ENCODE results near the gene BOLL.
A peak's percentile ranks its signal among the peaks of the same experiment; 100 is the strongest.

BOLL gene

DNA sequence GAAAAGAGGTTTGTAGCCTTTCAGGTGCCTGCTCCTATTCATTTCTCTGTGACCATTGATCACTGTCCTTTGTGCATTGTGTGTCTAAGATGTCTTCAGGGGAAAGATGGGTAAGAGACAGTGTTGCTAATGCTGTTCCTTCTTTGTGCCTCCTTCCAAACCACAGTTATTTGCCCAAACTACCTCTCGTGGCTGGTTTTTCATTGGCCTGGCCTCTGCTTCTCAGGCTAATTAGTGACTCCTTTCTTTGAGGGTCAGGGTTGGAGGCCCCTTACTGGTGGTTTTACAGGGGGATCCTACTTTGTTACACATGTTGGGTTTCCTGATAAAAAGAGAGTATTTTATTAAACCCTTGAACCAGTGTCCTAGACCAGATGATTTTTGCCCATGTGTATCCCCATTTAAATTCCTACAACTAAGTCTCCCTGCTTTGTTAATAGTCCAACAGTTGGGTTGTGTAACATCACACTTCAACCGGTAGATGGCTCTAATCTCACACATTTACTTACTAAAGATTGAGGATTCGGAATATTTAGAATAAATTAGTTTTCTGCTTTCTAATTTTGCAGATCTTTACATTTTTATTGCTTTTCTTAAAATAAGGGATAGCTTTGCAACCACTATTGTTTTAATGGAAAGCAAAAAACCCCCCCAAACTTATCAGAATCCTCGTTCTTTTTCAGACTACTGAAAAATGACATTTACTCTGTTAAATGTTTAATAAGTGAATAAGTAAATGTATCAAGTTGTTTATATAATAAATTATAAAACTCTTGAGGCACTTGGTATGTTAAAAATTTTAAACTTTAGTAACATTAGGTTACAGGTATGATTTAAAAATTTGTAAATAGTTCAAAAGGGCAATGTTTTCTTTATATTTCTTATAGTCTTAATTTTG, 77.6 kb downstream of the BOLL start:
- TF ChIP-seq, protein P1, sequence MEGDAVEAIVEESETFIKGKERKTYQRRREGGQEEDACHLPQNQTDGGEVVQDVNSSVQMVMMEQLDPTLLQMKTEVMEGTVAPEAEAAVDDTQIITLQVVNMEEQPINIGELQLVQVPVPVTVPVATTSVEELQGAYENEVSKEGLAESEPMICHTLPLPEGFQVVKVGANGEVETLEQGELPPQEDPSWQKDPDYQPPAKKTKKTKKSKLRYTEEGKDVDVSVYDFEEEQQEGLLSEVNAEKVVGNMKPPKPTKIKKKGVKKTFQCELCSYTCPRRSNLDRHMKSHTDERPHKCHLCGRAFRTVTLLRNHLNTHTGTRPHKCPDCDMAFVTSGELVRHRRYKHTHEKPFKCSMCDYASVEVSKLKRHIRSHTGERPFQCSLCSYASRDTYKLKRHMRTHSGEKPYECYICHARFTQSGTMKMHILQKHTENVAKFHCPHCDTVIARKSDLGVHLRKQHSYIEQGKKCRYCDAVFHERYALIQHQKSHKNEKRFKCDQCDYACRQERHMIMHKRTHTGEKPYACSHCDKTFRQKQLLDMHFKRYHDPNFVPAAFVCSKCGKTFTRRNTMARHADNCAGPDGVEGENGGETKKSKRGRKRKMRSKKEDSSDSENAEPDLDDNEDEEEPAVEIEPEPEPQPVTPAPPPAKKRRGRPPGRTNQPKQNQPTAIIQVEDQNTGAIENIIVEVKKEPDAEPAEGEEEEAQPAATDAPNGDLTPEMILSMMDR (conservative IDR thresholded peaks at IDR 0.05; ENCODE audit: low read depth): peak; percentile 78
- H3K27ac ChIP-seq: no peak overlapping the region
- ChIA-PET CTCF (interaction anchor here (0.5 to 1.1 kb wide), 6 partner anchors 64 to 1109 kb away, joined by 3 to 6 read pairs (median 4); no protein-coding TSS in a partner anchor), POLR2A (ENCODE audit: low non-redundant PET) (no interaction called here)
- DNase-seq (ENCODE audit: low spot score): peak; percentile 55

DNA sequence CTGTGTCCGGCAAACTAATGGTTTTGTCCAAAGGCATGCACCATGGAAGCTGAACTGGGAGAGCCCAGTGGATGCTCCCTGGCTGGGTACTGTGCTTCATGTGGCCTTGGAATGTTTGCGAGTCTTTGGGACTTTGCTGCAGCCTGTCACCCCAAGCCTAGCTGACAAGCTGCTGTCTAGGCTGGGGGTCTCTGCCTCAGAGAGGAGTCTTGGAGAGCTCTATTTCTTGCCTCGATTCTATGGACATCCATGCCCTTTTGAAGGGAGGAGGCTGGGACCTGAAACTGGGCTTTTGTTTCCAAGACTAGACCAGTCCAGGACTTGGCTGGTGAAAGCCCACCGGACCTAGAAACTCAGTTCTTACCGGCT, 78.3 kb downstream of the BOLL start:
- TF ChIP-seq, protein P1 (conservative IDR thresholded peaks at IDR 0.05; ENCODE audit: low read depth): no peak
- H3K27ac ChIP-seq: peak overlapping the region; percentile 75
- POLR2A ChIA-PET (ENCODE audit: low non-redundant PET): no interaction called here
- CTCF ChIA-PET: interaction anchor here (0.7 to 1.1 kb wide), 4 partner anchors 65 to 912 kb away, joined by 3 read pairs; no protein-coding TSS in a partner anchor
- DNase-seq (ENCODE audit: low spot score): peak; percentile 4

DNA sequence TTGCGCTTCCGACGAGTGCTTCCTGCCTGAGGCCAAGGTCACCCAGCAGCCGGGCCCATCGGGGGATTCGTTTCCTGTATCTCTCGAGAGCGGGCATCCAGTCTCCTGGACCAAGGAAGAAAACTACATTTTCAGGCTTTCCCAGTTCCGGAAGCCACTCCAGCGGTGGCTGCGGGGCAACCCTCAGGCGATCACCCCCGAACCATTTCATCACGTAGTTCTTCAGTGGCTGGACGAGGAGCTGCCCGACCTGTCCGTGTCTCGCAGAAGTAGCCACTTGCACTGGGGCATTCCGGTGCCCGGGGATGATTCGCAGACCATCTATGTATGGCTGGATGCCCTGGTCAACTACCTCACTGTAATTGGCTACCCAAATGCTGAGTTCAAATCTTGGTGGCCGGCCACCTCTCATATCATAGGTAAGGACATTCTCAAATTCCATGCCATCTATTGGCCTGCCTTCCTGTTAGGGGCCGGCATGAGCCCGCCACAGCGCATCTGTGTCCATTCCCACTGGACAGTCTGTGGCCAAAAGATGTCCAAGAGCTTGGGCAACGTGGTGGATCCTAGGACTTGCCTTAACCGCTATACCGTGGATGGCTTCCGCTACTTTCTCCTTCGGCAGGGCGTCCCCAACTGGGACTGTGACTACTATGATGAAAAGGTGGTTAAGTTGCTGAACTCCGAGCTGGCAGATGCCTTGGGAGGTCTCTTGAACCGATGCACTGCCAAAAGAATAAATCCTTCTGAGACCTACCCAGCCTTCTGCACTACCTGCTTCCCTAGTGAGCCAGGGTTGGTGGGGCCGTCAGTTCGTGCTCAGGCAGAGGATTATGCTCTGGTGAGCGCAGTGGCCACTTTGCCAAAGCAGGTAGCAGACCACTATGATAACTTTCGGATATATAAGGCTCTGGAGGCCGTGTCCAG, 78.9 kb downstream of the BOLL start:
- ChIA-PET POLR2A (ENCODE audit: low non-redundant PET) (no interaction called here), CTCF (interaction anchor here (0.7 to 1.1 kb wide), 4 partner anchors 66 to 911 kb away, joined by 3 read pairs; no protein-coding TSS in a partner anchor)
- DNase-seq (ENCODE audit: low spot score): peak; percentile 3
- peak overlapping the region; percentile 75 for H3K27ac ChIP-seq
- TF ChIP-seq, protein P1 (conservative IDR thresholded peaks at IDR 0.05; ENCODE audit: low read depth): no peak

DNA sequence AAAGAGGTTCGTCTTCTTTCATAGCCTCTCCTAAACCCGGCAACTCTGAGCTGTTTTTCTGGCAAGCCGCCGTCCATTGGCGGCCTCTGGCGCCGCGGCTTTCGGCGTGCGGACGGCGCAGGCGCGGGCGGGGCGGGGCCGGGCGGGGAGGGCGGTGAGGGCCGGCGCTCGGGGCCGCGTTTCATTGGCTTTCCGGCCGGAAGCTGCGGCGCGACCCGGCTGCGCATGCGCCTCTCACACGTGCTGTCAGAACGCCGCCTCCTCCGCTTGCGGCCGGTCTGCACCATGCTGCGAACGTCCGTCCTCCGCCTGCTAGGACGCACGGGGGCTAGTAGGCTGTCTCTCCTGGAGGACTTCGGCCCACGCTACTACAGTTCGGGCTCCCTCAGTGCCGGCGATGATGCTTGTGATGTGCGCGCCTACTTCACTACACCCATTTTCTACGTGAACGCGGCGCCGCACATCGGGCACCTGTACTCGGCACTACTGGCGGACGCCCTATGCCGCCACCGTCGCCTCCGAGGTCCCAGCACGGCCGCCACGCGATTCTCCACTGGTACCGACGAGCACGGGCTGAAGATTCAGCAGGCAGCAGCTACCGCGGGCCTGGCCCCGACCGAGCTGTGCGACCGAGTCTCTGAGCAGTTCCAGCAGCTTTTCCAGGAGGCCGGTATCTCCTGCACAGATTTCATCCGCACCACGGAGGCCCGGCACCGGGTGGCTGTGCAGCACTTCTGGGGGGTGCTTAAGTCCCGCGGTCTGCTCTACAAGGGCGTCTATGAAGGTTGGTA, 79.8 kb downstream of the BOLL start, which contains the start of gene MARS2:
TSS of gene MARS2 (plus strand) at position 249 of the 791 bp plus-strand sequence. CDS start at position 286, 37 bp downstream.
- TF ChIP-seq, protein P1 (conservative IDR thresholded peaks at IDR 0.05; ENCODE audit: low read depth): no peak
- POLR2A ChIA-PET (ENCODE audit: low non-redundant PET): no interaction called here
- H3K27ac ChIP-seq: peak within 1 kb of the TSS; percentile 75
- DNase-seq (ENCODE audit: low spot score): peak; percentile 92
- CTCF ChIA-PET: interaction anchor here (0.6 kb wide), 1 partner anchor 108 kb away, joined by 3 read pairs; no protein-coding TSS in a partner anchor

DNA sequence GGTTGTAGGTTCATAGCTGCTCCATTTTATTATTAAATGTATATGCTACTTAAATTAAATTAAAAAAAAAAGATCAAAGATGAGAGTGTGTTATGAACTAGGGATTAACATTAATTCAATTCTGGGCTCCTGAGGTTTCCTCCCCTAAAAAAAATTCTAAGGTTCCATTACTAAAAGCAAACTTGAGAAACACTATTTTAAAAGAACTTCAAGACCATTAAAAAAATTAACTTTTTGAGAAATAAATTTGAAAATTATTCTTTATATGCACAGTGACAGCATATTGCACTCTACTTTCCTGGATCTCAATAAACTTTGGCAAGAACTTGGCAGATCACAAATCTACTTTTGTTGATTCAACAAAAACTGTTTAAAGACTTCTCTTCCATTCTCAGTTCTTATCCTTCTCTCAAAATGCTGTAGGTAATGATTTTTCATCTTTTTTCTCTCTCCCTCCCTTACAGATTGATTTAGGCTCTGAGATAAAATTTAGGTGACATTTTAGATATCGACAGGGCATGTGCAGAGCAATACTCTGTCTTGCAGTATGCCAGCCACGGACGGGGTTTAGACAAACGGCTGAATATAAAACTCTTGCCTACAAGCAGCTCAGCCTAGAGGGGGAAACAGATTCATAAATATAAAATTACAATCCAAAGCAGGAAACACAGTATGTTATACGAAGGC, 80.5 kb downstream of the BOLL start:
- peak overlapping the region; percentile 75 for H3K27ac ChIP-seq
- ChIA-PET CTCF (interaction anchor here (0.6 kb wide), 2 partner anchors 107 to 246 kb away, joined by 3 to 4 read pairs; no protein-coding TSS in a partner anchor), POLR2A (ENCODE audit: low non-redundant PET) (no interaction called here)
- DNase-seq (ENCODE audit: low spot score): no peak
- TF ChIP-seq, protein P1 (conservative IDR thresholded peaks at IDR 0.05; ENCODE audit: low read depth): no peak

Data from RWPE1 (cell line).